GM12878 (cell line): Measurements from ENCODE around the gene DTD1. TPM values are rescaled to one million over a fixed set of nuclear protein-coding genes. Genes with fewer than 3 reads are reported as not detected.

Experiments used
- ATAC-seq: fragments of 200-7000 bp; cut with Tn5 transposase; 3 replicates; pipeline ENCODE4 v1.9.1; 2020; ENCODE audit warnings: mild to moderate bottlenecking, moderate library complexity
- BruUV-seq: library from RNA; stranded (reverse); fragments of 400-500 nt; replicated peaks from 2 replicates; lab custom pipeline; 2021; lab: Mats Ljungman, UMichigan
- CTCF ChIA-PET: fragments of 300-600 bp; sonication (Branson Sonifier 250); formaldehyde crosslinking; extraction: SDS; loops from one replicate; lab custom pipeline; 2021; ENCODE audit warnings: inconsistent platforms; lab: Yijun Ruan, JAX
- POLR2A ChIA-PET: fragments of 350-600 bp; formaldehyde crosslinking; extraction: SDS; loops from one replicate; lab custom pipeline; 2021; ENCODE audit warnings: inconsistent platforms; lab: Charles Lee
- RAD21 ChIA-PET: fragments of 300-600 bp; sonication (Branson Sonifier 250); formaldehyde crosslinking; loops from one replicate; lab custom pipeline; 2023; ENCODE audit warnings: antibody characterized with exemption; ENCODE audit not compliant: unreplicated experiment; lab: Charles Lee
- SMC1A ChIA-PET: fragments of 300-600 bp; sonication (Branson Sonifier 250); formaldehyde crosslinking; loops from one replicate; lab custom pipeline; 2023; ENCODE audit not compliant: unreplicated experiment, uncharacterized antibody; lab: Charles Lee
- DNase-seq: peaks from one replicate; pipeline ENCODE4 v3.0.0-alpha.2; 2011; ENCODE audit warnings: low read depth, low spot score
- FAIRE-seq: peaks from 3 replicates; lab custom pipeline; 2011; peaks lifted over from hg19 to GRCh38; lab: Jason Lieb, UNC
- H2AFZ ChIP-seq: 2 replicates; pipeline ENCODE4 v1.6.0; 2011; ENCODE audit warnings: low read depth, low read length, control low read depth; ENCODE audit not compliant: control insufficient read depth
- H3K27ac ChIP-seq: 2 replicates; pipeline ENCODE4 v1.5.1; 2011; ENCODE audit warnings: control low read depth; ENCODE audit not compliant: control insufficient read depth, insufficient read depth
- H3K27me3 ChIP-seq, 2 experiments: replicated peaks in 1 of 2; 2 replicates each; pipeline versions ENCODE4 v1.6.0 to v1.6.1; 2011; ENCODE audit warnings: low read length in 1 of 2; ENCODE audit not compliant: control insufficient read depth in 2 of 2, insufficient read depth in 2 of 2
- H3K36me3 ChIP-seq, 2 experiments: 2 replicates each; pipeline ENCODE4 v1.5.1; 2011; ENCODE audit warnings: low read length in 1 of 2; ENCODE audit not compliant: control insufficient read depth in 2 of 2, insufficient read depth in 2 of 2
- H3K4me1 ChIP-seq: 2 replicates; pipeline ENCODE4 v1.6.1; 2011; ENCODE audit warnings: mild to moderate bottlenecking, low read length, moderate library complexity, mixed read lengths; ENCODE audit not compliant: control insufficient read depth, insufficient read depth
- H3K4me2 ChIP-seq: 2 replicates; pipeline ENCODE4 v1.6.0; 2011; ENCODE audit warnings: control low read depth; ENCODE audit not compliant: control insufficient read depth, insufficient read depth
- H3K4me3 ChIP-seq: fragments of 200-600 bp; sonication (generic); 2 replicates; pipeline ENCODE4 v1.5.1; 2016
- H3K79me2 ChIP-seq: 2 replicates; pipeline ENCODE4 v1.6.0; 2011; ENCODE audit warnings: low read length; ENCODE audit not compliant: control insufficient read depth, insufficient read depth
- H3K9ac ChIP-seq: 2 replicates; pipeline ENCODE4 v1.8.0; 2011; ENCODE audit warnings: low read length, control low read depth, mixed read lengths; ENCODE audit not compliant: control insufficient read depth, insufficient read depth
- H3K9me3 ChIP-seq: replicated peaks from 3 replicates; pipeline ENCODE4 v1.5.1; 2011; ENCODE audit warnings: mild to moderate bottlenecking, low read length; ENCODE audit not compliant: control insufficient read depth, insufficient read depth
- H4K20me1 ChIP-seq: 2 replicates; pipeline ENCODE4 v1.6.0; 2011; ENCODE audit not compliant: control insufficient read depth, insufficient read depth
- ASH2L ChIP-seq: fragments of 300-600, 200-600 bp; sonication (generic); IDR thresholded peaks from 2 replicates; pipeline ENCODE4 v1.6.1; 2017; ENCODE audit warnings: low read depth, mild to moderate bottlenecking, borderline replicate concordance
- CEBPB ChIP-seq, 2 experiments: fragments of 150-350 bp in 1 of 2; IDR thresholded peaks; 2 replicates each; pipeline ENCODE4 v1.6.1; 2012 to 2014; ENCODE audit warnings: low read depth in 2 of 2, low read length in 2 of 2, borderline replicate concordance in 1 of 2, inconsistent platforms in 1 of 2
- IKZF1 ChIP-seq: fragments of 450-650 bp; conservative IDR thresholded peaks from 2 replicates; pipeline ENCODE4 v1.6.1; 2017; ENCODE audit warnings: antibody characterized with exemption, mild to moderate bottlenecking
- KLF5 ChIP-seq: fragments of 450-650 bp; IDR thresholded peaks from 2 replicates; pipeline ENCODE4 v1.6.1; 2014; ENCODE audit warnings: mild to moderate bottlenecking; ENCODE audit not compliant: partially characterized antibody
- RAD21 ChIP-seq: IDR thresholded peaks from 2 replicates; pipeline ENCODE4 v1.6.1; 2011; ENCODE audit warnings: mild to moderate bottlenecking, low read depth, low read length, moderate library complexity; ENCODE audit not compliant: insufficient read depth
- SREBF2 ChIP-seq: IDR thresholded peaks from 2 replicates; pipeline ENCODE4 v1.6.1; 2012; ENCODE audit warnings: mild to moderate bottlenecking, low read length
- TCF7 ChIP-seq: IDR thresholded peaks from 2 replicates; pipeline ENCODE4 v1.6.1; 2014; ENCODE audit warnings: antibody characterized with exemption, borderline replicate concordance
- WGBS: methylation state at CpG from one replicate; pipeline ENCODE4 v1.1.6; 2016; ENCODE audit warnings: low lambda C conversion rate; ENCODE audit not compliant: insufficient replicate concordance, insufficient coverage; ENCODE audit errors: missing lambda C conversion rate; 5-methylcytosine and 5-hydroxymethylcytosine counted together
- in situ Hi-C: fragments of 300-500 bp; cut with MboI; formaldehyde crosslinking; loops from 9 replicates; pipeline ENCODE4 v1.14.3; 2018; ENCODE audit warnings: mixed read lengths
- intact Hi-C: fragments of 100-400 bp; cut with micrococcal nuclease; formaldehyde crosslinking; loops from one replicate; pipeline ENCODE4 v1.14.2; 2022; ENCODE audit not compliant: unreplicated experiment
- polyA plus RNA-seq, 11 experiments: library from polyadenylated mRNA; depleted of rRNA in 4 of 11; unstranded in 6 of 11; stranded (reverse) in 5 of 11; fragments of >200 nt; fragmentation: Nextera tagmentation in 4 of 11; fragmentation: Illumina TruSeq in 1 of 11; extraction: Ambion mirVana in 4 of 11; extraction: Trizol in 1 of 11; gene quantifications; 1 replicate in 1 of 11; 2 replicates in 10 of 11; pipeline versions ENCODE4 v1.2.1 to v1.2.3, GENCODE V29; 2011 to 2016; ENCODE audit warnings: inconsistent platforms in 2 of 11, missing spikeins in 2 of 11, low read depth in 1 of 11
- total RNA-seq, 4 experiments: library from RNA; depleted of rRNA in 3 of 4; stranded (reverse); fragments of >200 nt in 3 of 4; fragmentation: Illumina TruSeq in 1 of 4; extraction: Trizol in 1 of 4; gene quantifications; 2 replicates each; pipeline versions ENCODE4 v1.2.1 to v1.2.3, GENCODE V29; 2013 to 2021
- TF ChIP-seq, protein P1 (sequence below): fragments of 450-650 bp; IDR thresholded peaks from 2 replicates; pipeline ENCODE4 v1.6.1; 2017; ENCODE audit warnings: mild to moderate bottlenecking, moderate library complexity
- TF ChIP-seq, protein P2 (sequence below): fragments of 450-650 bp; IDR thresholded peaks from 2 replicates; pipeline ENCODE4 v1.6.1; 2016; ENCODE audit warnings: mild to moderate bottlenecking
- TF ChIP-seq, protein P3 (sequence below): fragments of 450-650 bp; IDR thresholded peaks from 2 replicates; pipeline ENCODE4 v1.6.1; 2016; ENCODE audit warnings: mild to moderate bottlenecking, moderate library complexity, borderline replicate concordance

DTD1 gene
- total and polyA plus RNA-seq, 10 of the 15 experiments (the other 5 are each of a cell fraction or from before 2014, with no cell fraction given) = 24.3 to 99.8 (median 63.3) TPM

DNA sequence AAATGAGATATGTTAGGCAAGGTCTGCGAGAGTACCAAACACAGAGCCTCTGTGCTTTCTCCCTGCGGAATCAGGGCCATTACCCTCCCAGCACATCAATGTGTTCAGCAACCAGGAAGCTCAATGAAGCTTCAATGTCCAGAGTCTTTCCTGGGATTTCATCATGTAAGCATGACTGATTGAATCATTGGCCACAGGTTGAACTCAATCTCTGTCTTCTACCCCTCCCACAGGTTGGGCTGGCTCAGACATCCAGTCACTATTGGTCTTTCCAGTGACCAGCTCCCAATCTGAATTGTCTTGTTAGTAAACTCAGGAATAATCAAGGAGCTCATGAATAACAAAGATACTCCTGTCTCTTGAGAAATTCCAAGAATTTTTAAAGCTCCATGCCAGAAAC lies 2.7 kb upstream of the DTD1 start:
- ATAC-seq = no peak
- Histone ChIP-seq H3K27me3 (no peaks in the 10 kb centered on the region), H3K4me3 (no peak overlapping the region), H3K27ac (no peak overlapping the region), H3K79me2 (peaks cover 14% of the 10 kb centered on the region), H4K20me1 (no peaks in the 10 kb centered on the region), H3K36me3 (no peaks in the 10 kb centered on the region), H3K9me3 (no peaks in the 10 kb centered on the region), H3K4me2 (no peak overlapping the region), H2AFZ (no peak overlapping the region), H3K4me1 (no peaks in the 10 kb centered on the region), H3K9ac (no peak overlapping the region)
- no peak for FAIRE-seq
- ChIA-PET RAD21 (no interaction called here), SMC1A (interaction anchor here (0.6 to 1.5 kb wide), 3 partner anchors 40 to 171 kb away, joined by 3 read pairs; no protein-coding TSS in a partner anchor), POLR2A (interaction anchor here (1.0 kb wide), 1 partner anchor 10 kb away, joined by 3 read pairs; no protein-coding TSS in a partner anchor), CTCF (interaction anchor here (0.6 to 0.7 kb wide), 2 partner anchors 132 to 999 kb away, joined by 3 to 4 read pairs; no protein-coding TSS in a partner anchor)
- BruUV-seq = no TSS peak
- DNase-seq = no peak
- WGBS = 50% methylated on average over 2 of the region's 2 CpGs
- TF ChIP-seq IKZF1 (no peak), TCF7 (no peak), RAD21 (no peak), CEBPB (IDR thresholded peaks at IDR 0.05; ENCODE audit: borderline replicate concordance in 1 of 2, low read depth in 2 of 2, low read length in 2 of 2) (no peak), SREBF2 (no peak), ASH2L (no peak), KLF5 (no peak)
- TF ChIP-seq, protein P1, sequence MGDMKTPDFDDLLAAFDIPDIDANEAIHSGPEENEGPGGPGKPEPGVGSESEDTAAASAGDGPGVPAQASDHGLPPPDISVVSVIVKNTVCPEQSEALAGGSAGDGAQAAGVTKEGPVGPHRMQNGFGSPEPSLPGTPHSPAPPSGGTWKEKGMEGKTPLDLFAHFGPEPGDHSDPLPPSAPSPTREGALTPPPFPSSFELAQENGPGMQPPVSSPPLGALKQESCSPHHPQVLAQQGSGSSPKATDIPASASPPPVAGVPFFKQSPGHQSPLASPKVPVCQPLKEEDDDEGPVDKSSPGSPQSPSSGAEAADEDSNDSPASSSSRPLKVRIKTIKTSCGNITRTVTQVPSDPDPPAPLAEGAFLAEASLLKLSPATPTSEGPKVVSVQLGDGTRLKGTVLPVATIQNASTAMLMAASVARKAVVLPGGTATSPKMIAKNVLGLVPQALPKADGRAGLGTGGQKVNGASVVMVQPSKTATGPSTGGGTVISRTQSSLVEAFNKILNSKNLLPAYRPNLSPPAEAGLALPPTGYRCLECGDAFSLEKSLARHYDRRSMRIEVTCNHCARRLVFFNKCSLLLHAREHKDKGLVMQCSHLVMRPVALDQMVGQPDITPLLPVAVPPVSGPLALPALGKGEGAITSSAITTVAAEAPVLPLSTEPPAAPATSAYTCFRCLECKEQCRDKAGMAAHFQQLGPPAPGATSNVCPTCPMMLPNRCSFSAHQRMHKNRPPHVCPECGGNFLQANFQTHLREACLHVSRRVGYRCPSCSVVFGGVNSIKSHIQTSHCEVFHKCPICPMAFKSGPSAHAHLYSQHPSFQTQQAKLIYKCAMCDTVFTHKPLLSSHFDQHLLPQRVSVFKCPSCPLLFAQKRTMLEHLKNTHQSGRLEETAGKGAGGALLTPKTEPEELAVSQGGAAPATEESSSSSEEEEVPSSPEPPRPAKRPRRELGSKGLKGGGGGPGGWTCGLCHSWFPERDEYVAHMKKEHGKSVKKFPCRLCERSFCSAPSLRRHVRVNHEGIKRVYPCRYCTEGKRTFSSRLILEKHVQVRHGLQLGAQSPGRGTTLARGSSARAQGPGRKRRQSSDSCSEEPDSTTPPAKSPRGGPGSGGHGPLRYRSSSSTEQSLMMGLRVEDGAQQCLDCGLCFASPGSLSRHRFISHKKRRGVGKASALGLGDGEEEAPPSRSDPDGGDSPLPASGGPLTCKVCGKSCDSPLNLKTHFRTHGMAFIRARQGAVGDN = no peak
- TF ChIP-seq, protein P2, sequence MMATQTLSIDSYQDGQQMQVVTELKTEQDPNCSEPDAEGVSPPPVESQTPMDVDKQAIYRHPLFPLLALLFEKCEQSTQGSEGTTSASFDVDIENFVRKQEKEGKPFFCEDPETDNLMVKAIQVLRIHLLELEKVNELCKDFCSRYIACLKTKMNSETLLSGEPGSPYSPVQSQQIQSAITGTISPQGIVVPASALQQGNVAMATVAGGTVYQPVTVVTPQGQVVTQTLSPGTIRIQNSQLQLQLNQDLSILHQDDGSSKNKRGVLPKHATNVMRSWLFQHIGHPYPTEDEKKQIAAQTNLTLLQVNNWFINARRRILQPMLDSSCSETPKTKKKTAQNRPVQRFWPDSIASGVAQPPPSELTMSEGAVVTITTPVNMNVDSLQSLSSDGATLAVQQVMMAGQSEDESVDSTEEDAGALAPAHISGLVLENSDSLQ = no peak
- TF ChIP-seq, protein P3, sequence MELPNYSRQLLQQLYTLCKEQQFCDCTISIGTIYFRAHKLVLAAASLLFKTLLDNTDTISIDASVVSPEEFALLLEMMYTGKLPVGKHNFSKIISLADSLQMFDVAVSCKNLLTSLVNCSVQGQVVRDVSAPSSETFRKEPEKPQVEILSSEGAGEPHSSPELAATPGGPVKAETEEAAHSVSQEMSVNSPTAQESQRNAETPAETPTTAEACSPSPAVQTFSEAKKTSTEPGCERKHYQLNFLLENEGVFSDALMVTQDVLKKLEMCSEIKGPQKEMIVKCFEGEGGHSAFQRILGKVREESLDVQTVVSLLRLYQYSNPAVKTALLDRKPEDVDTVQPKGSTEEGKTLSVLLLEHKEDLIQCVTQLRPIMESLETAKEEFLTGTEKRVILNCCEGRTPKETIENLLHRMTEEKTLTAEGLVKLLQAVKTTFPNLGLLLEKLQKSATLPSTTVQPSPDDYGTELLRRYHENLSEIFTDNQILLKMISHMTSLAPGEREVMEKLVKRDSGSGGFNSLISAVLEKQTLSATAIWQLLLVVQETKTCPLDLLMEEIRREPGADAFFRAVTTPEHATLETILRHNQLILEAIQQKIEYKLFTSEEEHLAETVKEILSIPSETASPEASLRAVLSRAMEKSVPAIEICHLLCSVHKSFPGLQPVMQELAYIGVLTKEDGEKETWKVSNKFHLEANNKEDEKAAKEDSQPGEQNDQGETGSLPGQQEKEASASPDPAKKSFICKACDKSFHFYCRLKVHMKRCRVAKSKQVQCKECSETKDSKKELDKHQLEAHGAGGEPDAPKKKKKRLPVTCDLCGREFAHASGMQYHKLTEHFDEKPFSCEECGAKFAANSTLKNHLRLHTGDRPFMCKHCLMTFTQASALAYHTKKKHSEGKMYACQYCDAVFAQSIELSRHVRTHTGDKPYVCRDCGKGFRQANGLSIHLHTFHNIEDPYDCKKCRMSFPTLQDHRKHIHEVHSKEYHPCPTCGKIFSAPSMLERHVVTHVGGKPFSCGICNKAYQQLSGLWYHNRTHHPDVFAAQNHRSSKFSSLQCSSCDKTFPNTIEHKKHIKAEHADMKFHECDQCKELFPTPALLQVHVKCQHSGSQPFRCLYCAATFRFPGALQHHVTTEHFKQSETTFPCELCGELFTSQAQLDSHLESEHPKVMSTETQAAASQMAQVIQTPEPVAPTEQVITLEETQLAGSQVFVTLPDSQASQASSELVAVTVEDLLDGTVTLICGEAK = no peak
- in situ Hi-C loops (loop anchor here (25.0 kb wide), 1 partner anchor 1427 kb away; the partner anchor contains the start of gene NAA20), intact Hi-C loops (loop anchor here (5.0 kb wide), 1 partner anchor 78 kb away; the partner anchor contains the start of gene SEC23B)
